HepG2 (cell line): Measurements from ENCODE around the gene C11orf91. TPM values are rescaled to one million over a fixed set of nuclear protein-coding genes. Genes with fewer than 3 reads are reported as not detected.
A peak's percentile ranks its signal among the peaks of the same experiment; 100 is the strongest.

ENCODE experiments used
- ATAC-seq: fragments of 200-7000 bp; cut with Tn5 transposase; 3 replicates; pipeline ENCODE4 v1.9.1; 2020; ENCODE audit warnings: mild to moderate bottlenecking, moderate library complexity
- BruUV-seq: library from RNA; stranded (reverse); fragments of 400-500 nt; replicated peaks from 2 replicates; lab custom pipeline; 2021; lab: Mats Ljungman, UMichigan
- CTCF ChIA-PET: fragments of 300-600 bp; formaldehyde crosslinking; extraction: SDS; loops from one replicate; lab custom pipeline; 2021; ENCODE audit warnings: low total read pairs, inconsistent platforms, low intra/inter-chr PET ratio; lab: Yijun Ruan, JAX
- POLR2A ChIA-PET: fragments of 350-600 bp; sonication (Branson Sonifier 250); formaldehyde crosslinking; loops from one replicate; lab custom pipeline; 2020; ENCODE audit warnings: antibody characterized with exemption, inconsistent platforms; lab: Yijun Ruan, JAX
- DNase-seq: peaks from one replicate; pipeline ENCODE4 v3.0.0-alpha.2; 2015; ENCODE audit warnings: low spot score
- FAIRE-seq: peaks from 3 replicates; lab custom pipeline; 2011; peaks lifted over from hg19 to GRCh38; lab: Jason Lieb, UNC
- H2AFZ ChIP-seq: one replicate; pipeline ENCODE4 v1.6.1; 2011; ENCODE audit warnings: low read length, inconsistent platforms
- H3K27ac ChIP-seq: fragments of 300-600 bp; 3 replicates; pipeline ENCODE4 v1.8.0; 2011; ENCODE audit warnings: mixed run types, mild to moderate bottlenecking, mixed read lengths, low read length, inconsistent platforms; ENCODE audit not compliant: insufficient read depth; ENCODE audit errors: extremely low read length
- H3K27me3 ChIP-seq, 2 experiments: fragments of 200-600 bp in 1 of 2; 2 replicates in 1 of 2; 3 replicates in 1 of 2; pipeline versions ENCODE4 v1.6.0 to v1.8.0; 2011; ENCODE audit warnings: low read length in 2 of 2, mild to moderate bottlenecking in 2 of 2, moderate library complexity in 2 of 2, inconsistent platforms in 1 of 2; ENCODE audit not compliant: insufficient read depth in 2 of 2, control insufficient read depth in 1 of 2
- H3K36me3 ChIP-seq, 2 experiments: fragments of 200-600 bp in 1 of 2; replicated peaks in 1 of 2; 2 replicates in 1 of 2; 3 replicates in 1 of 2; pipeline versions ENCODE4 v1.5.1 to v1.8.0; 2011; ENCODE audit warnings: low read length in 2 of 2, inconsistent platforms in 1 of 2; ENCODE audit not compliant: insufficient read depth in 2 of 2, control insufficient read depth in 1 of 2
- H3K4me1 ChIP-seq: 2 replicates; pipeline ENCODE4 v1.5.1; 2012; ENCODE audit warnings: low read length, inconsistent platforms; ENCODE audit not compliant: insufficient read depth
- H3K4me2 ChIP-seq: 2 replicates; pipeline ENCODE4 v1.6.0; 2011; ENCODE audit warnings: low read depth, low read length, inconsistent platforms
- H3K4me3 ChIP-seq, 3 experiments: fragments of 200-600 bp in 1 of 3; sonication (generic), shearing (Covaris generic) in 1 of 3; replicated peaks in 1 of 3; 2 replicates each; pipeline ENCODE4 v1.5.1; 2011 to 2016; ENCODE audit warnings: low read length in 3 of 3, inconsistent platforms in 2 of 3, low read depth in 2 of 3, mild to moderate bottlenecking in 2 of 3, control low read depth in 1 of 3, mixed read lengths in 1 of 3; ENCODE audit not compliant: insufficient read depth in 1 of 3
- H3K79me2 ChIP-seq: one replicate; pipeline ENCODE4 v1.6.1; 2011; ENCODE audit warnings: low read length, inconsistent platforms; ENCODE audit not compliant: insufficient read depth
- H3K9ac ChIP-seq: 2 replicates; pipeline ENCODE4 v1.6.0; 2011; ENCODE audit warnings: mild to moderate bottlenecking, low read depth, low read length, inconsistent platforms; ENCODE audit not compliant: insufficient read depth
- H3K9me3 ChIP-seq: 2 replicates; pipeline ENCODE4 v1.5.1; 2012; ENCODE audit warnings: mild to moderate bottlenecking, low read length
- H4K20me1 ChIP-seq: 2 replicates; pipeline ENCODE4 v1.6.0; 2011; ENCODE audit warnings: inconsistent platforms, mild to moderate bottlenecking, low read length, moderate library complexity; ENCODE audit not compliant: insufficient read depth
- AHR ChIP-seq: IDR thresholded peaks from 2 replicates; pipeline ENCODE4 v1.6.1; 2018; ENCODE audit warnings: missing genetic modification reagents, missing compliant biosample characterization
- CBX5 ChIP-seq: sonication (generic); formaldehyde crosslinking; IDR thresholded peaks from 2 replicates; pipeline ENCODE4 v1.4.0; 2020; ENCODE audit warnings: missing genetic modification reagents, borderline replicate concordance
- CREB1 ChIP-seq, 2 experiments: fragments of 450-650 bp in 1 of 2; IDR thresholded peaks; 2 replicates each; pipeline ENCODE4 v1.6.1; 2016 to 2017; ENCODE audit warnings: control low read depth in 1 of 2, mild to moderate bottlenecking in 1 of 2, missing compliant biosample characterization in 1 of 2, missing genetic modification characterization in 1 of 2
- GPBP1L1 ChIP-seq: sonication (generic); formaldehyde crosslinking; IDR thresholded peaks from 2 replicates; pipeline ENCODE4 v1.5.0; 2020; ENCODE audit warnings: mild to moderate bottlenecking, missing genetic modification reagents
- HDAC6 ChIP-seq: fragments of 200-600 bp; sonication (generic); IDR thresholded peaks from 2 replicates; pipeline ENCODE4 v1.7.0; 2017; ENCODE audit warnings: mild to moderate bottlenecking, antibody characterized with exemption, low read length, low read depth
- MAFK ChIP-seq, 2 experiments: IDR thresholded peaks in 1 of 2; conservative IDR thresholded peaks in 1 of 2; 2 replicates each; pipeline ENCODE4 v1.6.1; 2011; ENCODE audit warnings: improper control_type of control experiment in 2 of 2, low read length in 2 of 2
- NR2C2 ChIP-seq: sonication (generic); formaldehyde crosslinking; IDR thresholded peaks from 2 replicates; pipeline ENCODE4 v1.4.0; 2020; ENCODE audit warnings: missing genetic modification reagents, mild to moderate bottlenecking, moderate library complexity, borderline replicate concordance
- SIX4 ChIP-seq: sonication (generic); formaldehyde crosslinking; IDR thresholded peaks from 2 replicates; pipeline ENCODE4 v1.4.0; 2020; ENCODE audit warnings: missing genetic modification reagents
- SKI ChIP-seq: fragments of 450-650 bp; IDR thresholded peaks from one replicate; pipeline ENCODE4 v1.6.1; 2018; ENCODE audit warnings: mild to moderate bottlenecking; ENCODE audit not compliant: partially characterized antibody
- SRSF1 ChIP-seq: fragments of 200-400 bp; formaldehyde crosslinking; optimal IDR thresholded peaks from 2 replicates; pipeline ENCODE3; 2017; ENCODE audit warnings: mild to moderate bottlenecking, low read depth, low read length, moderate library complexity
- ZC3H4 ChIP-seq: sonication (generic); formaldehyde crosslinking; IDR thresholded peaks from 2 replicates; pipeline ENCODE4 v1.4.0; 2020; ENCODE audit warnings: missing genetic modification reagents, borderline replicate concordance
- ZNF670 ChIP-seq: sonication (generic); formaldehyde crosslinking; IDR thresholded peaks from 2 replicates; pipeline ENCODE4 v1.8.0; 2022; ENCODE audit warnings: mild to moderate bottlenecking, missing genetic modification reagents, borderline replicate concordance
- ZXDC ChIP-seq: sonication (generic); formaldehyde crosslinking; IDR thresholded peaks from 2 replicates; pipeline ENCODE4 v1.5.0; 2020; ENCODE audit warnings: mild to moderate bottlenecking, missing genetic modification reagents
- WGBS: methylation state at CpG from one replicate; pipeline ENCODE4 v1.1.6; 2017; ENCODE audit warnings: low lambda C conversion rate; 5-methylcytosine and 5-hydroxymethylcytosine counted together
- in situ Hi-C: cut with HindIII; loops from 2 replicates; pipeline ENCODE4 v1.10.0; 2017; ENCODE audit warnings: low pct_unique_long_range_greater_than_20kb; ENCODE audit not compliant: extremely low pct_ligation_motif_present
- intact Hi-C: fragments of 100-400 bp; cut with micrococcal nuclease; formaldehyde crosslinking; loops from one replicate; pipeline ENCODE4 v1.10.0; 2022; ENCODE audit not compliant: unreplicated experiment
- polyA plus RNA-seq, 8 experiments: library from polyadenylated mRNA; depleted of rRNA in 3 of 8; stranded (reverse) in 7 of 8; unstranded in 1 of 8; fragments of >200 nt; fragmentation: Illumina TruSeq in 4 of 8; extraction: Trizol in 4 of 8; gene quantifications; 2 replicates each; pipeline versions ENCODE4 v1.2.1 to v1.2.3, GENCODE V29; 2011 to 2016; ENCODE audit warnings: low read depth in 4 of 8, missing spikeins in 1 of 8, mixed read lengths in 1 of 8; ENCODE audit not compliant: insufficient read depth in 1 of 8
- total RNA-seq, 5 experiments: library from RNA; depleted of rRNA; stranded (reverse); fragments of >200 nt; fragmentation: Illumina TruSeq; extraction: Trizol; gene quantifications; 2 replicates each; pipeline ENCODE4 v1.2.3, GENCODE V29; 2016; ENCODE audit warnings: low read depth in 1 of 5

C11orf91 gene
- total and polyA plus RNA-seq, 2 of the 13 experiments (the other 11 are each of a cell fraction or from before 2014, with no cell fraction given): 0.35 TPM; not detected in 1

- no peak for TF ChIP-seq ZC3H4 (CRISPR knock-in tag)
- TF ChIP-seq SRSF1: no peak
- TF ChIP-seq ZXDC (CRISPR knock-in tag): no peak
Measured at GRCh38 chr11:33691066-33691864, 9.4 kb downstream of the C11orf91 start (continued).

- Histone ChIP-seq H3K4me2 (peak overlapping the region; percentile 73), H3K27me3 (no peaks in the 10 kb centered on the region), H3K9me3 (no peaks in the 10 kb centered on the region), H3K4me3 (peak overlapping the region in 2 of 3 experiments; percentile 7 to 35; a peak in 3 of 6 replicates), H3K36me3 (no peaks in the 10 kb centered on the region), H3K9ac (0 out of 2 replicates have a peak overlapping the region, but pooled peaks have one; percentile 12), H4K20me1 (no peaks in the 10 kb centered on the region), H2AFZ (no peak overlapping the region), H3K79me2 (no peaks in the 10 kb centered on the region), H3K4me1 (peaks cover 53% of the 10 kb centered on the region), H3K27ac (peak overlapping the region; percentile 58)
- ChIA-PET POLR2A (interaction anchor here (1.2 to 4.5 kb wide), 4 partner anchors 10 to 46 kb away, joined by 3 to 81 read pairs (median 12); partner anchors contain the start of genes C11orf91 and CD59), CTCF (no interaction called here)
- FAIRE-seq (peak; percentile 28), ATAC-seq (peak; percentile 57), DNase-seq (peak; percentile 46)
- BruUV-seq: no TSS peak
- intact Hi-C loops (loop anchor here (10.0 kb wide), 1 partner anchor 426 kb away; no protein-coding TSS in a partner anchor), in situ Hi-C loops (no loop called here)
- 37% methylated on average over 6 of the region's 8 CpGs for WGBS
- 0 out of 2 replicates have a peak, but pooled peaks have one; percentile 28 for TF ChIP-seq ZNF670 (CRISPR knock-in tag)
- no peak for TF ChIP-seq CREB1 (IDR thresholded peaks at IDR 0.05)
- peak; percentile 55; the same call in 1 of the 2 replicates for TF ChIP-seq CREB1 (CRISPR knock-in tag; IDR thresholded peaks at IDR 0.05)
- no peak for TF ChIP-seq HDAC6
- TF ChIP-seq GPBP1L1 (CRISPR knock-in tag): no peak
- TF ChIP-seq AHR: 0 out of 2 replicates have a peak, but pooled peaks have one; percentile 38
- TF ChIP-seq SKI: no peak
- TF ChIP-seq NR2C2 (CRISPR knock-in tag): 0 out of 2 replicates have a peak, but pooled peaks have one; percentile 16
- no peak for TF ChIP-seq CBX5 (CRISPR knock-in tag)
- TF ChIP-seq SIX4 (CRISPR knock-in tag): no peak
- TF ChIP-seq MAFK (conservative IDR thresholded peaks at IDR 0.05 in 1 of 2, IDR thresholded peaks at IDR 0.05 in 1 of 2; ENCODE audit: low read length in 2 of 2): no peak
Measured at GRCh38 chr11:33690290-33691065, 10.1 kb downstream of the C11orf91 start.
